GM12878 (cell line): Measurements from ENCODE around the gene SEL1L2. TPM values are rescaled to one million over a fixed set of nuclear protein-coding genes. Genes with fewer than 3 reads are reported as not detected.

Source experiments
- ATAC-seq: fragments of 200-7000 bp; cut with Tn5 transposase; 3 replicates; pipeline ENCODE4 v1.9.1; 2020; ENCODE audit warnings: mild to moderate bottlenecking, moderate library complexity
- BruUV-seq: library from RNA; stranded (reverse); fragments of 400-500 nt; replicated peaks from 2 replicates; lab custom pipeline; 2021; lab: Mats Ljungman, UMichigan
- CTCF ChIA-PET: fragments of 300-600 bp; sonication (Branson Sonifier 250); formaldehyde crosslinking; extraction: SDS; loops from one replicate; lab custom pipeline; 2021; ENCODE audit warnings: inconsistent platforms; lab: Yijun Ruan, JAX
- POLR2A ChIA-PET: fragments of 350-600 bp; formaldehyde crosslinking; extraction: SDS; loops from one replicate; lab custom pipeline; 2021; ENCODE audit warnings: inconsistent platforms; lab: Charles Lee
- RAD21 ChIA-PET: fragments of 300-600 bp; sonication (Branson Sonifier 250); formaldehyde crosslinking; loops from one replicate; lab custom pipeline; 2023; ENCODE audit warnings: antibody characterized with exemption; ENCODE audit not compliant: unreplicated experiment; lab: Charles Lee
- SMC1A ChIA-PET: fragments of 300-600 bp; sonication (Branson Sonifier 250); formaldehyde crosslinking; loops from one replicate; lab custom pipeline; 2023; ENCODE audit not compliant: unreplicated experiment, uncharacterized antibody; lab: Charles Lee
- DNase-seq: peaks from one replicate; pipeline ENCODE4 v3.0.0-alpha.2; 2011; ENCODE audit warnings: low read depth, low spot score
- FAIRE-seq: peaks from 3 replicates; lab custom pipeline; 2011; peaks lifted over from hg19 to GRCh38; lab: Jason Lieb, UNC
- H2AFZ ChIP-seq: 2 replicates; pipeline ENCODE4 v1.6.0; 2011; ENCODE audit warnings: low read depth, low read length, control low read depth; ENCODE audit not compliant: control insufficient read depth
- H3K27ac ChIP-seq: 2 replicates; pipeline ENCODE4 v1.5.1; 2011; ENCODE audit warnings: control low read depth; ENCODE audit not compliant: control insufficient read depth, insufficient read depth
- H3K27me3 ChIP-seq, 2 experiments: replicated peaks in 1 of 2; 2 replicates each; pipeline versions ENCODE4 v1.6.0 to v1.6.1; 2011; ENCODE audit warnings: low read length in 1 of 2; ENCODE audit not compliant: control insufficient read depth in 2 of 2, insufficient read depth in 2 of 2
- H3K36me3 ChIP-seq, 2 experiments: 2 replicates each; pipeline ENCODE4 v1.5.1; 2011; ENCODE audit warnings: low read length in 1 of 2; ENCODE audit not compliant: control insufficient read depth in 2 of 2, insufficient read depth in 2 of 2
- H3K4me1 ChIP-seq: 2 replicates; pipeline ENCODE4 v1.6.1; 2011; ENCODE audit warnings: mild to moderate bottlenecking, low read length, moderate library complexity, mixed read lengths; ENCODE audit not compliant: control insufficient read depth, insufficient read depth
- H3K4me2 ChIP-seq: 2 replicates; pipeline ENCODE4 v1.6.0; 2011; ENCODE audit warnings: control low read depth; ENCODE audit not compliant: control insufficient read depth, insufficient read depth
- H3K4me3 ChIP-seq: fragments of 200-600 bp; sonication (generic); 2 replicates; pipeline ENCODE4 v1.5.1; 2016
- H3K79me2 ChIP-seq: 2 replicates; pipeline ENCODE4 v1.6.0; 2011; ENCODE audit warnings: low read length; ENCODE audit not compliant: control insufficient read depth, insufficient read depth
- H3K9ac ChIP-seq: 2 replicates; pipeline ENCODE4 v1.8.0; 2011; ENCODE audit warnings: low read length, control low read depth, mixed read lengths; ENCODE audit not compliant: control insufficient read depth, insufficient read depth
- H3K9me3 ChIP-seq: replicated peaks from 3 replicates; pipeline ENCODE4 v1.5.1; 2011; ENCODE audit warnings: mild to moderate bottlenecking, low read length; ENCODE audit not compliant: control insufficient read depth, insufficient read depth
- H4K20me1 ChIP-seq: 2 replicates; pipeline ENCODE4 v1.6.0; 2011; ENCODE audit not compliant: control insufficient read depth, insufficient read depth
- BHLHE40 ChIP-seq, 2 experiments: fragments of 450-650 bp in 1 of 2; IDR thresholded peaks; 2 replicates each; pipeline ENCODE4 v1.6.1; 2011 to 2017; ENCODE audit warnings: low read depth in 2 of 2, borderline replicate concordance in 1 of 2, improper control_type of control experiment in 1 of 2, low read length in 1 of 2, mild to moderate bottlenecking in 1 of 2
- CBFB ChIP-seq: IDR thresholded peaks from 2 replicates; pipeline ENCODE4 v1.6.1; 2016; ENCODE audit warnings: antibody characterized with exemption, low read depth
- CEBPB ChIP-seq, 2 experiments: fragments of 150-350 bp in 1 of 2; IDR thresholded peaks; 2 replicates each; pipeline ENCODE4 v1.6.1; 2012 to 2014; ENCODE audit warnings: low read depth in 2 of 2, low read length in 2 of 2, borderline replicate concordance in 1 of 2, inconsistent platforms in 1 of 2
- IRF3 ChIP-seq: fragments of 450-650 bp; IDR thresholded peaks from 2 replicates; pipeline ENCODE4 v1.6.1; 2014; ENCODE audit warnings: mild to moderate bottlenecking
- NBN ChIP-seq: fragments of 450-650 bp; IDR thresholded peaks from 2 replicates; pipeline ENCODE4 v1.6.1; 2016
- NKRF ChIP-seq: fragments of 450-650 bp; conservative IDR thresholded peaks from 2 replicates; pipeline ENCODE4 v1.6.1; 2017; ENCODE audit warnings: mild to moderate bottlenecking, moderate library complexity
- NR2C1 ChIP-seq: fragments of 450-650 bp; IDR thresholded peaks from 2 replicates; pipeline ENCODE4 v1.6.1; 2017; ENCODE audit warnings: antibody characterized with exemption, mild to moderate bottlenecking, moderate library complexity
- POLR2AphosphoS5 ChIP-seq: IDR thresholded peaks from 2 replicates; pipeline ENCODE4 v1.6.1; 2011; ENCODE audit warnings: mild to moderate bottlenecking, low read length, inconsistent platforms
- RBBP5 ChIP-seq: fragments of 200-600 bp; sonication (generic); conservative IDR thresholded peaks from 2 replicates; pipeline ENCODE4 v1.6.1; 2016
- RUNX3 ChIP-seq: IDR thresholded peaks from 2 replicates; pipeline ENCODE4 v1.6.1; 2012; ENCODE audit warnings: low read length, inconsistent platforms
- SKIL ChIP-seq: fragments of 450-650 bp; IDR thresholded peaks from 2 replicates; pipeline ENCODE4 v1.6.1; 2017; ENCODE audit warnings: mild to moderate bottlenecking, low read depth, inconsistent platforms; ENCODE audit not compliant: poor library complexity, severe bottlenecking
- SP1 ChIP-seq: IDR thresholded peaks from one replicate; pipeline ENCODE4 v1.6.1; 2011; ENCODE audit warnings: low read depth, low read length
- SUZ12 ChIP-seq: fragments of 200-600 bp; sonication (generic); IDR thresholded peaks from one replicate; pipeline ENCODE4 v1.6.1; 2018; ENCODE audit warnings: antibody characterized with exemption, mild to moderate bottlenecking; ENCODE audit not compliant: unreplicated experiment
- TARDBP ChIP-seq: IDR thresholded peaks from 2 replicates; pipeline ENCODE4 v1.6.1; 2016; ENCODE audit warnings: borderline replicate concordance
- TCF7 ChIP-seq: IDR thresholded peaks from 2 replicates; pipeline ENCODE4 v1.6.1; 2014; ENCODE audit warnings: antibody characterized with exemption, borderline replicate concordance
- ZNF207 ChIP-seq: fragments of 450-650 bp; IDR thresholded peaks from 2 replicates; pipeline ENCODE4 v1.6.1; 2014; ENCODE audit warnings: antibody characterized with exemption, mild to moderate bottlenecking, borderline replicate concordance
- ZNF384 ChIP-seq: IDR thresholded peaks from 2 replicates; pipeline ENCODE4 v1.6.1; 2012; ENCODE audit warnings: low read depth, mild to moderate bottlenecking, low read length, improper control_type of control experiment, borderline replicate concordance
- ZNF622 ChIP-seq: fragments of 450-650 bp; IDR thresholded peaks from 2 replicates; pipeline ENCODE4 v1.6.1; 2017; ENCODE audit warnings: mild to moderate bottlenecking, inconsistent platforms
- WGBS: methylation state at CpG from one replicate; pipeline ENCODE4 v1.1.6; 2016; ENCODE audit warnings: low lambda C conversion rate; ENCODE audit not compliant: insufficient replicate concordance, insufficient coverage; ENCODE audit errors: missing lambda C conversion rate; 5-methylcytosine and 5-hydroxymethylcytosine counted together
- in situ Hi-C: fragments of 300-500 bp; cut with MboI; formaldehyde crosslinking; loops from 9 replicates; pipeline ENCODE4 v1.14.3; 2018; ENCODE audit warnings: mixed read lengths
- intact Hi-C: fragments of 100-400 bp; cut with micrococcal nuclease; formaldehyde crosslinking; loops from one replicate; pipeline ENCODE4 v1.14.2; 2022; ENCODE audit not compliant: unreplicated experiment
- polyA plus RNA-seq, 11 experiments: library from polyadenylated mRNA; depleted of rRNA in 4 of 11; unstranded in 6 of 11; stranded (reverse) in 5 of 11; fragments of >200 nt; fragmentation: Nextera tagmentation in 4 of 11; fragmentation: Illumina TruSeq in 1 of 11; extraction: Ambion mirVana in 4 of 11; extraction: Trizol in 1 of 11; gene quantifications; 1 replicate in 1 of 11; 2 replicates in 10 of 11; pipeline versions ENCODE4 v1.2.1 to v1.2.3, GENCODE V29; 2011 to 2016; ENCODE audit warnings: inconsistent platforms in 2 of 11, missing spikeins in 2 of 11, low read depth in 1 of 11
- total RNA-seq, 4 experiments: library from RNA; depleted of rRNA in 3 of 4; stranded (reverse); fragments of >200 nt in 3 of 4; fragmentation: Illumina TruSeq in 1 of 4; extraction: Trizol in 1 of 4; gene quantifications; 2 replicates each; pipeline versions ENCODE4 v1.2.1 to v1.2.3, GENCODE V29; 2013 to 2021
- TF ChIP-seq, protein P1 (sequence below): IDR thresholded peaks from 2 replicates; pipeline ENCODE4 v1.6.1; 2012; ENCODE audit warnings: low read depth, low read length, improper control_type of control experiment

SEL1L2 gene
- total and polyA plus RNA-seq, 10 of the 15 experiments (the other 5 are each of a cell fraction or from before 2014, with no cell fraction given) = not detected

DNA sequence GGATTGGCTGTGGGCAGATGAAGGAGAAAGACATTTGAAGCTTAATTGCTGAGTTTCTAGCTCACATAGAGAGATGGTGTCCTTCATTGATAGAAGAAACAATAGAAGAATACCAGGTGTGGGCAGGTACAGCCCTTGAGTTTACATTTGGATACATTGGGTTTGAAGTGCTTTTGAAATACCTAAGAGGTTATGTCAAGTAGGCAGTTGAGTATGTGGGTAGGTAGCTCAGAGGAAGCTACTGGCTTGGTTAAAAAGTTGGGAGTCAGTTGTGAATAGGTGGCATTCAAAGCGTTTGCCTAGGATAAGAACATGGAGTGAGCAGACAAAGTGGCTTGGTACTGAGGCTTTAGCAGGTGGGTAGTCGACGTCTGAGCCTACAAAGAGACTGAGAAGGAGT, 180.6 kb downstream of the SEL1L2 start (continued):
- TF ChIP-seq NR2C1 (no peak), NKRF (no peak)
- TF ChIP-seq, protein P1, sequence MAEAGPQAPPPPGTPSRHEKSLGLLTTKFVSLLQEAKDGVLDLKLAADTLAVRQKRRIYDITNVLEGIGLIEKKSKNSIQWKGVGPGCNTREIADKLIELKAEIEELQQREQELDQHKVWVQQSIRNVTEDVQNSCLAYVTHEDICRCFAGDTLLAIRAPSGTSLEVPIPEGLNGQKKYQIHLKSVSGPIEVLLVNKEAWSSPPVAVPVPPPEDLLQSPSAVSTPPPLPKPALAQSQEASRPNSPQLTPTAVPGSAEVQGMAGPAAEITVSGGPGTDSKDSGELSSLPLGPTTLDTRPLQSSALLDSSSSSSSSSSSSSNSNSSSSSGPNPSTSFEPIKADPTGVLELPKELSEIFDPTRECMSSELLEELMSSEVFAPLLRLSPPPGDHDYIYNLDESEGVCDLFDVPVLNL = no peak

GRCh38 chr20:13809373-13809772, 181.0 kb downstream of the SEL1L2 start:
- in situ Hi-C loops (no loop called here), intact Hi-C loops (no loop called here)
- peaks cover 5 to 23% of the 10 kb centered on the region in 2 experiments for H3K36me3 ChIP-seq
- H3K4me1 ChIP-seq = no peaks in the 10 kb centered on the region
- no peaks in the 10 kb centered on the region for H4K20me1 ChIP-seq
- no peak for FAIRE-seq
- ATAC-seq = no peak
- ChIA-PET RAD21 (no interaction called here), CTCF (interaction anchor here (1.2 to 1.5 kb wide), 3 partner anchors 10 to 21 kb away, joined by 3 to 6 read pairs (median 4); no protein-coding TSS in a partner anchor), POLR2A (no interaction called here), SMC1A (interaction anchor here (1.3 kb wide), 1 partner anchor 22 kb away, joined by 4 read pairs; no protein-coding TSS in a partner anchor)
- no peak overlapping the region for H3K4me2 ChIP-seq
- no peaks in the 10 kb centered on the region for H3K9me3 ChIP-seq
- no peak overlapping the region for H3K4me3 ChIP-seq
- no TSS peak for BruUV-seq
- H2AFZ ChIP-seq = no peak overlapping the region
- H3K27me3 ChIP-seq = no peaks in the 10 kb centered on the region
- DNase-seq = no peak
- no peak overlapping the region for H3K9ac ChIP-seq
- WGBS = 97% methylated on average over 2 of the region's 2 CpGs
- H3K27ac ChIP-seq = no peak overlapping the region
- no peaks in the 10 kb centered on the region for H3K79me2 ChIP-seq
- no peak for TF ChIP-seq ZNF622
- no peak for TF ChIP-seq BHLHE40 (IDR thresholded peaks at IDR 0.05; ENCODE audit: borderline replicate concordance in 1 of 2, low read depth in 2 of 2, low read length in 1 of 2)
- TF ChIP-seq TCF7 = no peak
- TF ChIP-seq NBN = no peak
- TF ChIP-seq ZNF207 = no peak
- TF ChIP-seq ZNF384 = no peak
- no peak for TF ChIP-seq CBFB
- TF ChIP-seq POLR2AphosphoS5 = no peak
- TF ChIP-seq SKIL = no peak
- no peak for TF ChIP-seq CEBPB (IDR thresholded peaks at IDR 0.05; ENCODE audit: borderline replicate concordance in 1 of 2, low read depth in 2 of 2, low read length in 2 of 2)
- TF ChIP-seq TARDBP = no peak
- no peak for TF ChIP-seq RUNX3
- no peak for TF ChIP-seq RBBP5
- no peak for TF ChIP-seq SUZ12
- no peak for TF ChIP-seq SP1
- no peak for TF ChIP-seq IRF3
